HG02571 (cell line): Measurements from ENCODE around the gene XNDC1N.

Experiments used
- ATAC-seq: cut with Tn5 transposase; IDR thresholded peaks from one replicate; pipeline ENCODE4 v1.9.1; 2021; ENCODE audit warnings: mild to moderate bottlenecking, moderate library complexity; ENCODE audit not compliant: unreplicated experiment

The XNDC1N gene, protein sequence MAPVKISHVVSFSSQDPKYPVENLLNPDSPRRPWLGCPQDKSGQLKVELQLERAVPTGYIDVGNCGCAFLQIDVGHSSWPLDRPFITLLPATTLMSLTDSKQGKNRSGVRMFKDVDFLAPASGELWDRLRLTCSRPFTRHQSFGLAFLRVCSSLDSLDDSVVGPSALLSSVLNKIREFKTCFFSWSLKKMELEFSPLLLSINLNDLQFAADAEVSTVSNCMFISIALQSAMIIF

DNA sequence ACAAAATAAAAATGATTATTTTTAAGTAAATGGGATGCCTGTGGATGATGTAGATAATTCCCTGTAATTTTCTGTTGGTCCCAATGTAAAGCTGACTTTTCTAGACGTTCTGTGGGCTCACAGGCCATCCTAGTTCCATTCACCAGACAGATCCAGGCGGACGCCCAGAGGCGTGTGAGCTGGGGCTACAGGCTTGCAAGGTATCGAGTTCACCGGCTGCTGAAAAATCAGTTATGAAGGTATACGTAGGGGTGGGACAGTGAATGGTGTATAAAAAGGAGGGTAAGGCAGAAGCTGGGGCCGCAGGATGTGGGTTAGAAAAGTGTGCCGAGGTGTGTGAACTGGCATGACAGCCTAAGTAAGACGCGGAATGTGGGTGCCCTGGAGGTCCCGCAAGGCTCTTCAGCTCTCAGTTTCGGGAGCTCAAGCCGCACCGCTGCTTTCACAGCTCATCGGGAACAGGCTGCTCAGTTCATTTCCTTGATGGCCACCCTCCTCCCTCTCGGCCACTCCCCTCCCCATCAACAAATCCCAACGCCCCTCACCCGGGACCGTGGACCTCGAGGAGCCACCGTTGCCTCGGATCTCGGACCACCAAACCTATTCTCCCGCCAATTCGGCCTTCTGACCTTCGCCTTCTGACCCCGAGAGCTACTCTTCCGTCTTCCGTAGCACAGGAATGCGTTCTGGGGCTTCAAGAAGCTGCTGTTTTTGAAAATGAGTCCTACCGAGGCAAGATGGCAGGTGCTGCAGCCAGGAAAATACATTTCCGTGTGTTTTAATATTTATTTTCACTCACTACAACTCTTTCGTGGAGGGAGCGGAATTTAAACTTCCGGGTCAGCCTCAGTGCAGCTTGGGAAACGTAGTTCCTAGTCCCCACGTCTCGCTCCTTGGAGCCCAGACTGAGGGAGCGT lies at the start of gene XNDC1N:
XNDC1N (minus strand) TSS at position 775 of the 917 bp plus-strand sequence. CDS start 5,241 bp downstream, outside the sequence.
- peak; percentile 68 for ATAC-seq

DNA sequence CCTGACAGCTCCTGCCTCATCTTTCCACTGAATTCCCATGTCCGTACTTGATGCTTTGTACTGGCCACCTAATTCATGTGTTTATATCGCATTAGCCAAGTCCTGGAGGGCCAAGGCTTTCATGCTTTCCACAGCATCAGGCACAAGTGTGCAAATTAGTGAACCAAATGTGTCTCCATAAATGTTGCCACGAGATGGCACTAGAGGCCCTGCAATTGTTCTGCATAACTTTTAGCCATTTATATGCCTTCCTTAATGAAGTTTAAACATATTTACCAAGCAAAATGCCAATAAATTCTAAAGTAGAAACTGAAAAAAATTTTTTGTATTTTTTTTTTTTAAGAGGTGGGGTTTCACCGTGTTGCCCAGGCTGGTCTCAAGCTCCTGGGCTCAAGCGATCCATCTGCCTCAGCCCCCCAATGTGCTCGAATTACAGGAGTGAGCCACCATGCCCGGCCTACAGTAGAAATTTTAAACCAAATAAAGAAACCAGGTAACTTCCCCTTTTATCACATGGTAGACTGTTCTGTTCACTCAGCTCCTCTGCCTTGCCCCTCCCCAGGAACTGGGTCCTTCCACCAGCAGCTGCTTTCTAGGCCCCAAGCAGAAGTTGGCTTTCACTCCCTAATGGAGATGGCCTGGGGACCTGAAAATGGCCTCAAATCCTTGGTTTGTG lies 49.5 kb upstream of the XNDC1N start:
- ATAC-seq = no peak

DNA sequence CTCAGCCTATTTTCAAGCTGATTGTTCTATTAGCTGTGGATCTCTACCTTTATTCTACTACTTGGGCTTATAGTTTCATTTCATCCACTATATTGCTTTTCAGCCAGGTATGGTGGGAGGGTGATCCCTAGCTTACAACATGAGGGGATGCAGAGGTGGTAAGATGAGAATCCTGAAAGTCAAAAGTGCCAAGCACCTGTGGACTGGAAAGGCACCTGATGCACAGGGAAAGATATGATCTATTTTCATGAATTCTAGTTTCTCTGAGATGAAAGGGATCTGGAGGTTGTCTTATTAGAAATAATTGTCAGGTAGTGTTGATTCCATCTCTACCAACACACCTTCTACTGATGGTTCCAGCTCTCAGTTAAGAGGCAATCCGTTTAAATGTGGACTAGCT lies 48.7 kb upstream of the XNDC1N start:
- ATAC-seq = no peak

DNA sequence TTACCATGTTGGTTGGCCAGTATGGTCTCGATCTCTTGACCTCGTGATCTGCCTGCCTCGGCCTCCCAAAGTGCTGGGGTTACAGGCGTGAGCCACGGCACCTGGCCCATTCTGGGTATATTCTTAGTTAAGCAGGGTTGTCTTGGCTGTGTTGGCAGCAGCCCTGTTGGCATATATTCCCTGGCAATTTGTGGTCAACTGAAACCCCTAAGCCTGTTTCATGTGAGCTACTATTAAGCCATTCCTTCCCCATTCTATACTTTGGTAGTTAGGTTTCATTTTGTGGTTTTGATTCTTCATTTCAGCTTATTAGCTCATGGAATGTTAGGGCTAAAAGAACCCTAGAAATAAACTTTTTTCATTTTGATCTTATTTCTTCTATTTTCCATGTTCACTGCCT lies 48.2 kb upstream of the XNDC1N start:
- no peak for ATAC-seq

DNA sequence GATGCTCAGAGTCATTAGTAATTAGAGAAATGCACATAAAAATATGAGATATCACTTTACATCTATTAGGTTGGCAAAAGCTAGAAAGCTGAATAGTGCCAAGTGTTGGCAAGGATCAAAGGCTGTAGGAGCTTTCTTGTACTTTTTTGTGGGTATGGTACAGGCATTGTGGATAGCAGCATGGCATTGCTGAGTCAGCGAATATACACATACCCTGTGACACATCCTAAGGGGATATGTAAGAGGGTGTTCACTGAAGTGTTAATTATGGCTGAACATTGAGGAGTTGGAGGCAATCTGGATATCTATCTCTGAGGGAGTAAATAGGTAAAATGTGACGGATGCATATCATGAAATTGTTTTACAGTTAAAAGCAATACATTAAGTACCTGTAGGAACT lies 43.3 kb upstream of the XNDC1N start:
- ATAC-seq = no peak

DNA sequence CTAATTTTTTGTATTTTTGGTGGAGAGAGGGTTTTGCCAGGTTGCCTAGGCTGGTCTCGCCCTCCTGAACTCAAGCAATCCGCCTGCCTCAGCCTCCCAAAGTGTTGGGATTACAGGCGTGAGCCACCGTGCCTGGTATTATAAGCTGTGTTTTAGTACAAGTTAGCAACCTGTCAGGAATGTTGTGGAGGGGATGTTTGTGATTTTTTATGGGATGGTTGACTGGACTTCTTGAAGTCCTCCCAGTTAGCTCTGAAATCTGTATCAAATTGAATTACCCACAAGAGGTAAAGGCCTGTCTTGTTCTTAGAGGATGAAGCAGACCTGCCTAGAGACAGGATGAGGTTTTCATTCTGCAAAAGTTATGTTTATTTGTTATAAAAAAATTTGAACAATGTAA lies 36.2 kb upstream of the XNDC1N start:
- no peak for ATAC-seq

DNA sequence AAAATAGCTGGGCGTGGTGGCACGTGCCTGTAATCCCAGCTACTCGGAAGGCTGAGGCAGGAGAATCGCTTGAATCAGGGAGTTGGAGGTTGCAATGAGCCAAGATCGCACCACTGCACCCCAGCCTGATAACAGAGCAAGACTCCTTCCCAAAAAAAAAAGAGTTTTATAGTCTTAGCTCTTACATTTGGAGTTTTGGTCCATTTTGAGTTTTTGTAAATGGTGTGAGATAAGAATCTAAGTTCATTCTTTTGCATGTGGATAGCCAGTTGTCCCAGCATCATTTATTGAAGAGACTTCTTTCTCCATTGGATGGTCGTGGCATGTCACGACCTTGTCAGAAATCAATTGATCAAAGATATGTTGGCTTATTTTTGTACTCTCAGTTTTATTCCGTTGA lies 35.1 kb upstream of the XNDC1N start:
- no peak for ATAC-seq

DNA sequence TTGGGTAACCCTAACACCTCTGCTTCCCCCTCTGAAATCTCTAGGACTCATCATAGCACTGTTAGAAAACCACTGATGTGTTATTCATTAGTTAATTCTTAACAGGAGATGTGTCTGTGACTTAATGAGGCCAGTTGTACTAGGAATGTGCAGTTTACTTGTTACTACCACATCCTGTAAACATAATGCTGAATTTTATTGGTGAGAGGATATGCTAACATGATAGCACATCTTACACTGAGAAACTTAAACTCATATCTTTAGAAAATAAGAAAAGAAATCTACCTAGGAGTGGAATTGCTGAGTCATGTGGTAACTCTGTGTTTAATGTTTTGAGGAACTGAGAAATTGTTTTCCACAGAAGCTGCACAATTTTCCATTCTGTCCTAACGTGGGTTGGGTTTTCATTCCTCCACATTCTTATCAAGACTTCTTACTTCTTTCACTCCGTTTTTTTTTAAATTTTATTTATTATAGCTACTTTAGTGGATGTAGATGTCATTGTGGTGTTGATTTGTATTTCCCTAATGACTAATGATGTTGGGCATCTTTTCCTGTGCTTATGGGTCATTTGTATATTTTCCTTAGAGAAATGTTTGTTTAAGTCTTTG lies 34.1 kb upstream of the XNDC1N start:
- ATAC-seq = no peak

DNA sequence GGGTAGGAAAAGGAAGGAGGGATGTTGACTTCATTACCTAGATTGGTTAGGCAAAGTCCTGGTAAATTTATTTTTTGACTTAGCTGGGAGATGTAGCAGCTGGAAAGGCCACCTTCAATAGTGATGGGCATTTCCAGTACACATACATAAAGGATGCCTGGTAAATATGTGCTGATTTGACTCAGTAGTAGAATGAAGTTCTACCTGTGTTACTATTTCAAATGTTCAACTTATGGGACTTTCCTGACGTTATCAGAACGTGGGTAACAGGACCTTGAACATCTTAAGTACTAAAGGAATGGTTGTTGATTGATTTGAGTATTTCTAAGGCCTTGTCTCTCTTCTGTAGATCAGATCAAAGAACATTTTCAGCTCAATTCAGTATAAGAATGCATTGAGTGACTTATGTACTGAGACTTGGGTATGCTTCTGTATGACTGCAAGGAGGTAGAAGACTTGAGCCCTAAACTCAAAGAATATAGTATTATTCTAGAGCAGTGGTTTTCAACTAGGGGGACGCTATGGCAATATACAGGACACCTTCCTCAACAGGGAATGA lies 27.6 kb upstream of the XNDC1N start:
- ATAC-seq = no peak

DNA sequence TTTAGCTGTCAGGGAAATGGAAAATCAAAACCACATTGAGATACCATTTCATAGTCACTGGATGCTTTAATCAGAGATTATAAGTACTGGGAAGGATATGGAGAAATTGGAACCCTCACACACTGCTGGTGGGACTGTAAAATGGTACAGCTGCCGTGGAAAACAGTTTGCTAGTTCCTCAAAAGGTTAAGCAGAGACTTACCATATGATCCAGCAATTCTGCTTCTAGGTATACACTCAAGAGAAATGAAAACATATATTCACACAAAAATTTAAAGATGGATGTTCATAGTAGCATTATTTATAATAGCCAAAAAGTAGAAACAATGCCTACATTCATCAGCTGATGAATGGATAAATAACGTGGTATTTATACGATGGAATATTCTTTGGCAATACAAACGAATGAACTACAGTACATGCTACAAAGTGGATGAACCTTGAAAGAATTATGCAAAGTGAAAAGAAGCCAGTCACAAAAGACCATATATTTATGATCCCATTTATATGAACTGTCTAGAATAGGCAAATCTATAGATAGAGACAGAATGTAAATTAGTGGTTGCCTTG lies 23.4 kb upstream of the XNDC1N start:
- no peak for ATAC-seq

DNA sequence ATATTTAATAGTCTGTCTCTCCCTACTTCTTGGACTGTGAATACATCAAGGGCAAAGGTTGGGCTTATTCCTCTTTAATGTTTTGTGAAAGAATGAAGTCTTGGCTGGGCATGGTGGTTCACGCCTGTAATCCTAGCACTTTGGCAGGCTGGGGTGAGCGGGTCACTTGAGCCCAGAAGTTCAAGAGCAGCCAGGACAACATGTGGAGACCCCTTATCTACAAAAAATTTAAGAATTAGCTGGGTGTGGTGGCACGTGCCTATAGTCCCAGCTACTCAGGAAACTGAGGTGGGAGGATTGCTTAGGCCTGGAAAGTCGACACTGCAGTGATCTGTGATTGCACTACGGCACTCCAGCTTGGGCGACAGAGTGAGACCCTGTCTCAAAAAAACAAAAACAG lies 20.6 kb upstream of the XNDC1N start:
- ATAC-seq = no peak

DNA sequence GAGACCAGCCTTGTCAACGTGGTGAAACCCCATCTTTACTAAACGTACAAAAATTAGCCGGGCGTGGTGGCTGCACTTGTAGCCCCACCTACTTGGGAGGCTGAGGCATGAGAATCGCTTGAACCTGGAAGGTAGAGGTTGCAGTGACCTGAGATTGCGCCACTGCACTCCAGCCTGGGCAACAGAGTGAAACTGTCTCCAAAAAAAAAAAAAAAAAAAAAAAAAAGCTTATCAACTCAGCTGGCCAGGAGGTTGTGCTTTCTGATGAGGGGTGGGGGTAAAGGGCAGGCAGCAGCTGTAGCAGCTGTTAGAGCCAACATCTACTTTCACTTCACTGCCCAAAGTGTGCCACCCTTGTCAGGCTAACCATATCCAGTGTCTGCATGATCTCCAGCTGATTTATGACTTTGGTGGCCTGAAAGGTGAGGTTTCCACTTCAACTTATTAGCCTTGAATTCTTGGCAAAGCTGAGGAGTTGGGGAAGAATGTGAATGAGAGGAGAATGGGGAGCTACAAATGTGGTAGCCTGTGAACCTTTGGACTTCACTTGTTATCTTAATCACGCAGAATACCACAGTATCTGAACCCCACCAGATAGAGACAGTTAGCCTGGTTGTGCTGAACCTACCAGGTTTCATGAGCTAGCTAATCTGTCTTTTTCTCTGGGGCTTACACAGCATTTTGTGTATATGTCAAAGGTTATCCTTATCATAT lies 20.1 kb upstream of the XNDC1N start:
- no peak for ATAC-seq

DNA sequence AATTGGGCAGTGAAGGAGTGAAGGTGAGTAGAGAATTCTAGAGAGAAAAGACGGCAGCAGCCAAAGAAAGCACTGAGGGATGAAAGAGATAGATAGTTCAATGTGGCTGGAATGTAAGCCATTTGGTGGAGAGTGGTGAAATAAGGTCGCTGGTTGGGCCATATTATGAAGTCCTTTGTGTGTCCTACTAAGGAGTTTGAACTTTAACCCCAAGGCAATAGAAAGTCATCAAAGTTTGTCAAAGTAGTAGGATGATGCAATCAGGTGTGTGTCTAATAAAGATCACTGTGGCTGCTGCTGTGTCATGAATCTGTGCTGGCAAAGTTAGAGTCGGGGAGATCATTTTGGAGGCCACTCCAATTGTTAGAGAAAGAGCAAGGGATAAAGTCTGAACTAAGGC lies 19.1 kb upstream of the XNDC1N start:
- ATAC-seq = no peak

DNA sequence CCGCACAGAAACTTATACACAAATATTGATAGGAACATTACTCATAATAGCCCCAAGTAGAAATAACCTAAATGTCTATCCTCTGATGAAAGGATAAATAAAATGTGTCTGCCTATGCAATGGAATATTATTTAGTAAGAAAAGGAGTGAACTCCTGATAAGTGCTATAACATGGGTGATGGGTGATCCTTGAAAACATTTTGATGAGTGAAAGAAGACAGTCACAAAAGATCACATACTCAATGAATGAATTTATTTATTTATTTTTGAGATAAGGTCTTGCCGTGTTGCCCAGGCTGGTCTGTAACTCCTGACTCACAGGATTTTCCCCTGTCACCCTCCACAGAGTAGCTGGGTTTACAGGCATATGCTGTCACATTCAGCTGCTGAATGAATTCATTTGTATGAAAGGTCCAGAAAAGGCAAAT lies 17.8 kb upstream of the XNDC1N start:
- no peak for ATAC-seq

DNA sequence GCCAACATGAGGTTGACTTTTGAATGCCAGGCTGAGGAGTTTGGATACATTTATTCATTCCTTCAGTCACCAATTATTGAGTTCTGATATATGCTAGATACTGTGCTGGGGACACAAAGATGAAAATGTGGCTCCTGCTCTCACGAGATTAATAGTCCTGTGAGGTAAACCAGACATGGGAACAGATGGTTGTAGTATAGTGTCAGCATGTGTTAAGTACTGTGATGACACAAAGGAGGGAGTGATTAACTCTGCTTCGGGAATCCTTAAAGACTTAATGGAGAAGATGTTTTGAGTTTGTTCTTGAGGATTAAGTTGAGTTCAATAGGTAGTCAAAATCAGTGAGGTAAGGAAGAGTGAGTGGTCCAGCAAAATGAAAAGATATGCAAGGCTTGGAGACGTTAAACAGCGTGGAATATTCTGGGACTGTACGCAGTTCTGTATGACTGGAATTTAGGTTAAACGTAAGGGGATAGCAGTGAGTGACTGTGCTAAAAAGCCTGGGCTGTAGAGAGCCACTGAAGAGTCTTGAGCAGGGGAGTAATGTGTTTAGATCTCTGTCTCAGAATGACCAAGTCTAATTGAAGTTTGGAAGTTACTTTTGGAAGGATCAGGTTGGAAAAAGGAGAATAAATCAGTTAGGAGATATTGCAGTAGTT lies 12.3 kb upstream of the XNDC1N start:
- ATAC-seq = no peak

DNA sequence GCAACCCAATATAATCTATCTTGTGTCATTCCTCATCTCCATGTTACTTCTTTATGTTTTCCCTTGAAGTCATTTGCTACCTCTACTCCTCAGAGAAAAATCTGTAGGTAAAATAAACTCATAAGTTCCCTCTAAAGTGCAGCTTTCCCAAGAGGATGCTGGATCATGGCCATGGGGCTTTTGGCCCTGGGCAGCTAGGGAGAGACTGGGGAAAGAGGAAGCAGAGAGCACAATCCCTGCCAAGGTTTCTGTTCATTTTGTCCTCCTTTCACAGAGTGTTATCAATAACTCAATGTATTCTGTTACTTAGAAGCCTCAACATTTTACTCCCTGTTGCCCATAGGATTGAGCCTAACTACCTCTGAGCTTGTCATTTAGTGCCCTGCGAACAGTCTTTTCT lies 9.4 kb upstream of the XNDC1N start:
- no peak for ATAC-seq

DNA sequence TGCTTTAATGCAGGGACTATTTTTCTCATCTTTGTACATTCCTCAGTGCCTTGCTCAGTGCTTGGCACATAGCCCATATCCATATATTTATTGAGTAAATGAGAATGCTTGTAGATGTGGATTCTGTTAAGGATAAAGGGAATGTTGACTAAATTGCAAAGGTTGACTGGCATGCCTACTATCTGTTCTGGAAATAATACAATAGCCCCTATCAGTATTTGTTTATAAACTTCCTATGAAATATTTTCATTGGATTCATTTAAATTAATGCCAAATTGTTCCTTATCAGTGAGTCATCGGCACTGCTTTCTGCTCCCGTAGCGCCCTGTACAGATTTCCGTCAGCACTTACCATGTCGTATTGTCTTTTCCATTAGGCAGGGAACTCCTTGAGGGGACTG lies 8.4 kb upstream of the XNDC1N start:
- ATAC-seq = no peak

DNA sequence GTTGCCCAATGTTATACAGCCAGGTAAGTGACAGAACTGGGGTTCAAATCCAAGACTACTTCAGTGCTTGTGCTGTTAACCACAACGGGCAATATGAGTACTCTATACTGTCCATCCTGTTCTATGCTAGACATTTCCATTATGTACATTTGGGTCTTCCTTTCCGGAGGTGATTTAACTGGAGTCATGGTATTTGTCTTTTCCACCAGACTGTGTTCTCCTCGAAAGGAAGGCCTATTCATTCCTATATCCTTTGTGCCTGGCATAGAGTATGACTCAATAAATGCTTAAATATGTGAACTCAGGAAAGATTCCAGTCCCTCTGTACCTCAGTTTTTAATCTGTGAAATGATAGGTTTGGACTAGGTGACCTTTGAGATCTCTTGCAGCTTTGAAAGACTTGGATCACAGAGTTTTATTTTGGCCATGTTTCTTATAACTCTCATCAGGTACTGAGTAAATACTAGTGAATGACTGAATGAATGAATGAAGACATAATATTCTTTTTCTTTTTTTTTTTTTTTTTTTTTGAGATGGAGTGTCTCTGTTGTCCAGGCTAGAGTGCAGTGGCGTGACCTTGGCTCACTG lies 7.0 kb upstream of the XNDC1N start:
- no peak for ATAC-seq

DNA sequence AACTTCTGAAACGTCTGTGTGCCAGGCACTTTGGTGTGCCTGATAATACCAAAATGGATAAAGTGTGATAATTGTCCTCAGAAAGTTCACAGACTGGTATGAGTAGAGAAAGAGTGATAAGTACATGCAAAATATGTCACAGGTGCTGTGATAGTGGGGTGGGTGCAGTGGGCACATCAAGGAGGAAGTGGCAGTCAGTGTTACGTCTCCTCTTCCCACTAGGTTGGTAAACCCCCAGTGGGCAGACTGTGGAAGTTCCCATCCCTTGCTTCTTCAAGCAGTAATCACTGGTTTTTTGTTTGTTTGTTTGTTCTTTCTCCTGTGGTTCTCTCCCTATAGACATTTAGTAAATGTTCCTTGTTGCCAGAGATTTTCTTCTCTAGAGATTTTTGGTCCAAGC lies 5.8 kb upstream of the XNDC1N start:
- no peak for ATAC-seq
